PC-3 (cell line): ENCODE data around the gene CHRNB4.

Experiments
- EZH2 ChIP-seq: fragments of 300-600 bp; sonication (generic); IDR thresholded peaks from one replicate; pipeline ENCODE4 v1.6.1; 2017; ENCODE audit warnings: antibody characterized with exemption, mild to moderate bottlenecking, low read length; ENCODE audit not compliant: unreplicated experiment
- EZH2phosphoT487 ChIP-seq: fragments of 300-600 bp; sonication (generic); IDR thresholded peaks from 2 replicates; pipeline ENCODE4 v1.6.1; 2018; ENCODE audit warnings: mild to moderate bottlenecking, antibody characterized with exemption, low read length, borderline replicate concordance
- TF ChIP-seq, protein P1 (sequence below): fragments of 300-600 bp; sonication (generic); conservative IDR thresholded peaks from 2 replicates; pipeline ENCODE4 v1.5.1; 2017; ENCODE audit warnings: antibody characterized with exemption, low read depth, mild to moderate bottlenecking, low read length

DNA sequence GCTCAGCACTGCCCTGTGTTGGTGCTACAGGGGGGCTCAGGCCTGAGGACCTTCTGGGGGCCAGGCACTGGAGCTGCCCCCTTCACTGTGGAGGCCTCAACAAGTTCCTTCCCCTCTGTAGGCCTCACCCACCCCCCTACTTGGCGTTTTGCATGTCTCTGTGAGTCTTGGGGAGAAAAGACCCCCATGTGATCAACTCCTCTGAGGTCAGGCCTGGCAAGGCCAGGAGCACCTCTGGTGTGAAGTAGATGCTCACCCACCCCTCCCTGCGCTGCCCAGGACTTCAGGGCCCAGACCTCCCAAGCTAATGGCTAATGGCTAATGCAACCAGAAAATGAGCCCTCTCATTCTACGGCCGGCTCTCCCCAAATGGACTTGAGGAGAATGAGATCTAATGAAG is 34.2 kb upstream of the CHRNB4 start:
- TF ChIP-seq, protein P1, sequence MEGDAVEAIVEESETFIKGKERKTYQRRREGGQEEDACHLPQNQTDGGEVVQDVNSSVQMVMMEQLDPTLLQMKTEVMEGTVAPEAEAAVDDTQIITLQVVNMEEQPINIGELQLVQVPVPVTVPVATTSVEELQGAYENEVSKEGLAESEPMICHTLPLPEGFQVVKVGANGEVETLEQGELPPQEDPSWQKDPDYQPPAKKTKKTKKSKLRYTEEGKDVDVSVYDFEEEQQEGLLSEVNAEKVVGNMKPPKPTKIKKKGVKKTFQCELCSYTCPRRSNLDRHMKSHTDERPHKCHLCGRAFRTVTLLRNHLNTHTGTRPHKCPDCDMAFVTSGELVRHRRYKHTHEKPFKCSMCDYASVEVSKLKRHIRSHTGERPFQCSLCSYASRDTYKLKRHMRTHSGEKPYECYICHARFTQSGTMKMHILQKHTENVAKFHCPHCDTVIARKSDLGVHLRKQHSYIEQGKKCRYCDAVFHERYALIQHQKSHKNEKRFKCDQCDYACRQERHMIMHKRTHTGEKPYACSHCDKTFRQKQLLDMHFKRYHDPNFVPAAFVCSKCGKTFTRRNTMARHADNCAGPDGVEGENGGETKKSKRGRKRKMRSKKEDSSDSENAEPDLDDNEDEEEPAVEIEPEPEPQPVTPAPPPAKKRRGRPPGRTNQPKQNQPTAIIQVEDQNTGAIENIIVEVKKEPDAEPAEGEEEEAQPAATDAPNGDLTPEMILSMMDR = no peak
- TF ChIP-seq EZH2 (no peak), EZH2phosphoT487 (no peak)
